HG03342 (cell line): Measurements from ENCODE around the gene AGPAT3.

Experiments used
- ATAC-seq: cut with Tn5 transposase; IDR thresholded peaks from one replicate; pipeline ENCODE4 v1.9.1; 2021; ENCODE audit warnings: mild to moderate bottlenecking, moderate library complexity; ENCODE audit not compliant: unreplicated experiment

The AGPAT3 gene

DNA sequence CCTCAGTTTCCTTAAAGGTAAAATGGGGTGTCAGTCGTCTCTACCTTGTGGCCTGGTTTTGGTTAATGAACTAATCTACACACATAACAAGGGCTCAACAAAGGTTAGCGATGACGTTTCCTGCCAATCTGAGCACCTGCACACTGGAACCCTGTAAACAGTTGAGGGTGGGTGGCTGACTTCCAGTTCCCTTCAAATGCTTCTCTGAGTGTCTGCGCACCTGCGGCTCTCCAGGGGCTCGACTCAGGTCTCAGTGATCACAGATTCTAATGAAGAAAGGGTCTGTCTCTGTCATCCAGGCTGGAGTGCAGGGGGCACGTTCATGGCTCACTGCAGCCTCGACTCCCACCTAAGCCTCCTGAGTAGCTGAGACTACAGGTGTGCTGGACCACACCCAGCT is 3.3 kb upstream of the AGPAT3 start:
- ATAC-seq: no peak

DNA sequence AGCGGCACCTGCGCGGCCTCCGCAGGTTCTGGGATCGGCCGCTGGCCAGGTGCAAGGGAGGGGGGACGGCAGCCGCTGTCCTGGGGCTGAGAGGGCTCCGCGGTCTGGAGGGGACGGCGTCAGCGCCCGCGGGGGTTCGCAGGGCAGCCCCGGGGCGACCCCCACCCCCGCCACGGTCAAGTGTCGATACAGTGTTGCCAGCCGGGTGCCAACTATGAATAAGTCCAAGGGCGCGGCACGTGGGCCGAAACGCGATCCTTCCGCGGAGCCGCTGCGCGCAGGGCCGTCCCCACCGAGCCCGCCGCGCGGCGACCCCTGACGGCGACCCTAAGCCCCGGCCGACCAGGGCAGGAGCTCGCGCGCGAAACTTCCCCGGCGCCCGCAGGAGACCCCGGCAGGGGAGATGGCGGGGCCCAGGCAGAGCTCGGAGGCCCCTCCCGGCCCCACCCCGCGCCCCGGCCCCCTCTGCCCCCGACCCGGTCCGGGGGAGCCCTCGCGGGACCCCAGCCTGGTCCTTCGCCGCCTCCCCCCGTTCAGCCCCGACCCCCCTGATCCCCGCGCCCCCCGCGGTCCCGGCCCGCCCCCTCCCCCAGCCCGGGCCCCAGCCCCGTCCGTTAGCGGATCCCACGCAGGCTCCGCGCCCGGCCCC is 586 bp upstream of the AGPAT3 start:
- ATAC-seq: no peak

DNA sequence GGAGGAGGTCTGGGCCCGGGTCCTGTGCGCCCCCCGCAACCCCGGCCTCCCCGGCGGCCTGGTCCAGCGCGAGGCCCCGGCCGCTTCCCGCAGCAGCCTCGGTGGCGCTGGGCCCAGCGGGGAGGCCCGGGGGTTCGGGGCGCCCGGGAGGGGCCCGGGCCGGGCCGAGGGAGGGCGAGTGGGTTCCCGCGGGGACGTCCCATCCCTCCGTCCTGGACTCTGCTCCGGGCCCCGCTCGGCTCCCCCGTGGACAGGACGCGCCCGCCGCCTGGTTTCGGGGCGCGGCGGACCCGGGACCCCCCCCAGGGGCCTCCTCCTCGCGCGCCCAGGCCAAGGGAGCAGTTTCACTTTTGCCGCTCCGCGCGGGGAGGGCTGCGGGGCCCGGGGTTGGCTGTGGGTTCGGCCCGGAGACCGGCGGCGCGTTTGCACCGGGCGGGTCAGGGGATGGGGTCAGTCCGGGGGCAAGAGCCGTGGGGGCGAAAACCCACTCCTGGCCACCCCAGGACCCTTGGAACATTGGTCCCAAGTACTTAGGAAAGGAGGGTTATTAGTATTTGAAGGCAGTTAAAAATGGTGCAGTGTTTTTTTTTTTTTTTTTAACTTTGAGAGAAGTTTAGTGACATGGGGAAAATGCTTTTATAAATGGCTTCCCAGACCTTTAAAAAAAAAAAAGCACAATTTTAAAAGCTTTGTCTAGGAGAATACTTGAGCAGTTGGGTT is 677 bp downstream of the AGPAT3 start:
- ATAC-seq: no peak

DNA sequence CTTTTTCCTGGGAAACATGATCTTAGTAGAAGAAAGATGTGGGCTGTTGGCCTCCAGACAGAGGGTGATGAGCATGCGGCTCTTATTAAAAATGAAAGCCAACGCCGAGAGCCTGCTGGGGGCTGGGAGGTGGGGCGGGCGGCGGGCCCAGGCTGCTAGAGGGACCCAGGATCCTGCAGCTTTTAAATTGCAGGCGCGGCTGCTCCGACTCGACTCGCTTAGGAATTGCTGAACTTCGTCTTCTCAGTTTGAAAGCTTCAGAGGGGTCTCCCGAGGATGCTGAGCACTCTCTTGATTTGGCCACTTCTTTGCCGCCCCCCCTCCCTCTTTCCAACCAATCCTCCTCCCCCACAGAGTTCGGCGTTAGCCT is 1.2 kb downstream of the AGPAT3 start:
- no peak for ATAC-seq

DNA sequence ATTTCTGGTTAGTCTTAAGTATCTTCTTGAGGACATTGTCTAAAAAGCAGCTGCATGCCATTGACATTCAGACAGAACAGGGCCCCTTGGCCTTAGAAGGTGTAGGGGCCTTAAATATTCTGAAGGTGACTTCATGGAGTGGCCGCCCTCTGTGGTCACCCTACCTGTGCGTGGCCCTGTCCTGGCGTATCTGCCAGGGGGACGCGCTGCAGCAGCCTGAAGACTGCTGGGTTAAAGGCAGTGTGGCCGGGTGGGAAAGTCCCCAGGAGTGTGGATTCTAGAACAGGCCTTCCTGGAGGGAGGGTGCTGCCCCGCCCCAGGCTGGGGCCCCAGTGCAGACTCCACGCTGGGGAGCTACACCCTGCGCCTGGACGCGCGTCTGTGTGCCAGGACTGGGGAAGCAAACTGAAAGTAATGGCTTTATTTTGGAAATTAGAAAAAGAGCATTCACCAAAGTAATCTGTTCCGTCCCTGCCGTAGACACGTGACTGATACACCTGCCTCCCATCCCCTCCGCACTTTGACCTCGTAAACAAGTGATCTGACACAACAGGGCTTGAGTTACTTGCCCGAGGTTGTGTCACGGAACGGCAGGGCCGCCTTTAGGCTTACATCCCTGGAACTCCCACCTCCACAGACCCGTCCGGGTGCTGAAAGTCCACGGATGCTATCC is 1.8 kb downstream of the AGPAT3 start:
- peak; percentile 49 for ATAC-seq

DNA sequence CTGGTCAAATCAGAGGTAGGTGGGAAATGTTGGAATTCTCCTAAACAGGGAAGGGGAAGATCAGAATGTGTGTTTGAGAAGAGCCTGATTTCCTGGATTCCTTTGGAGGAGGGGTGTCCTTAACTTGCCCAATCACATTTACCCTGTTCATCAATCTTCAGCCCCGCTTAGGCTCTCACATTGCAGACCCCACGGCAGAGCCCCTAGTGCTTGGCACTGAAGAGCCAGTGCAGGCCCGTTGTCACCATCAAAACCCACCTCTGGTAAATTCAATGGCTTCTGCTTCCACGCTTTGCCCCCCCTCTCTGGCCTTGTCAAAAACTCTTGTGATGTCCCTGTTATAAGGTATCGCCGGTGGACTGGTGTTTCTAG is 2.3 kb downstream of the AGPAT3 start:
- no peak for ATAC-seq

DNA sequence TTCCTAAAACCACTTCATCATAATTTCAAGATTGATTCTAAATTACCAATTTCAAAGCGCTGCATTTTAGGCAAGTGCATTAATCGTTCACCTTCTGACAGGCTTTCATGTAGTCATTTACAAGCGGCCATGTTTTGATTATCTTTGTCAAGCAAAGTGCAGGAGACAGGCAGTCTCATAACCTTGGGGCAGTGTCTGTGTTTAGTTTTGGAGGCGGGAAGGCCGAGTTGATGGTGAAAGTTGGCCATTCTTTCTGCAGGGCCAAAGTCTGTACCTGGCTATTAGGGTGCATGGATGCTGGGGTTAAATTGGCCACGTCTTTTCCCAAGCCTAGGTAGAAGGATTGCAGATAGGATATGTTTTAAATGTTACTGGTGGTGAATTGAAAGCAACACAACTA is 2.9 kb downstream of the AGPAT3 start:
- ATAC-seq: no peak

DNA sequence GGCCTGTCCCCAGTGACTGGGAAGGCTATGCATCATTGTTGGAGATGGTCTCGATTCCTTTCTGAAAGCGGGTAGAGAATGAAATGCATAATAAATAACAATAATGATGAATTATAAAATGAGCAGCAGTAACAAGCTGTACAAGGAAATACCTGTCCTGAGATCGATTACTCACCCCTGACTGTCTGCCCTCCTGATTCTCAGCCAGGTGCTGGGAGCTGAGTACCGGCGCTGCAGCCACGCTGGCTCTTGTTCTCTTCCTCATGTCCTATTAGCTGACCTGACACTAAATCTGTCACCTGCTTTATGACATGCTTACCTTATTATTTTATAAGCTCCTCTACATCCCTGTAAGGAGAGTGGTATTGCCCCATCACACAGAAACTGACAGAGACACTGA is 3.4 kb downstream of the AGPAT3 start:
- no peak for ATAC-seq

DNA sequence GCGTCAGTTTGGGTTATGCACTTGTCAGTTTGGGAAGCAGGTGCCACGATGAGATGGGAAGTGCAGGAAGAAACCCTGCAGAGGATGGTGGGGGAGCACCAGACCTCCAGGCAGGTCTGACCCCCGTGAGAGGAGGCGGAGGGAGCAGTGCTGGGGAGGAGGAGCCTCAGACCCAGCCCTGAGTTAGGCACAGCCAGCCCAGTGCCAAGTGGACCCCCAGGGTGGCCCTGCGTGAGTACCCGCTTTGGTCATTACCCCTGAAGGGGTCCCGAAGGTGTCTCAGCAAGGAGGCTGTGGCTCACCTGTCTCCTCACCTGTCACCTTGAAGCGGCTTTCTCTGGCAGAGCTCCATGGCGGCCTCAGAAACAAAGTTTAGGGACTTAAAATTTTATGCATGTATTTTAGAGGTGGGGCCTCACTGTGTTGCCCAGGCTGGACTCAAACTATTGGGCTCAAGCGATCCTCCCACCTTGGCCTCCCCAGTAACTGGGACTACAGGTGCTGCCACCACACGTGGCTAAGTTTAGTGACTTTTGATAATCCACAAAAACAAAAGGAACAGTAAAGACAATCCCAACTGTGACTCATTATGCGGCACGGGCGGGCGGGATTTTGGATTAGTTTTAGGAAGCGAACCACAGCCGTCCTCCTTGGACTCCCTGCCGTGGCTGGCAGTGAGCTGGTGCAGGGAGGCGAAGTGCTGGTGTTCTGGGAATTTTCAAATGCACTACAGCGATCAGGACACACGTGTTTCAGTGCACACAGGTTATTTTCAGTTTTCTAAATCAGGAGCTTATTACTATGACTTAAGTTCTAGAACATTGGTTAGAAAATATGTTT is 4.7 kb downstream of the AGPAT3 start:
- no peak for ATAC-seq

DNA sequence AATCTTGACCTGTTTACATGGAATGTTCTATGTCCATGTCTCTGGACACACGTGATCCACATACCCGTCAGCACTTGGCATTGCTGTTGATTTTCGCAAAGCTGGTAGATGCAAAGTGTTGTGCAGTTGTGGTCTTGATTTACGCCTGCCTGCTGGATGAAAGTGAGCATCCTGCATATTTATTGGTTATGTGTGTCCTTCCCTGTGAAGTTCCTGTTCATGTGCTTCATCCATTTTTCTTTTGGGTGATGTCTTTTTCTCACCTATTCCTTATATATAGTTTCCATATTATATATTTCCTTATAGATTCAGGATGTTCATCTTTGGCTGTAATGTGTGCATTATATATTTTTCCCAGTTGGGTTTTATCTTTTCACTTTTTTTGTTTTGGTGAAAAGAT is 6.5 kb downstream of the AGPAT3 start:
- no peak for ATAC-seq

DNA sequence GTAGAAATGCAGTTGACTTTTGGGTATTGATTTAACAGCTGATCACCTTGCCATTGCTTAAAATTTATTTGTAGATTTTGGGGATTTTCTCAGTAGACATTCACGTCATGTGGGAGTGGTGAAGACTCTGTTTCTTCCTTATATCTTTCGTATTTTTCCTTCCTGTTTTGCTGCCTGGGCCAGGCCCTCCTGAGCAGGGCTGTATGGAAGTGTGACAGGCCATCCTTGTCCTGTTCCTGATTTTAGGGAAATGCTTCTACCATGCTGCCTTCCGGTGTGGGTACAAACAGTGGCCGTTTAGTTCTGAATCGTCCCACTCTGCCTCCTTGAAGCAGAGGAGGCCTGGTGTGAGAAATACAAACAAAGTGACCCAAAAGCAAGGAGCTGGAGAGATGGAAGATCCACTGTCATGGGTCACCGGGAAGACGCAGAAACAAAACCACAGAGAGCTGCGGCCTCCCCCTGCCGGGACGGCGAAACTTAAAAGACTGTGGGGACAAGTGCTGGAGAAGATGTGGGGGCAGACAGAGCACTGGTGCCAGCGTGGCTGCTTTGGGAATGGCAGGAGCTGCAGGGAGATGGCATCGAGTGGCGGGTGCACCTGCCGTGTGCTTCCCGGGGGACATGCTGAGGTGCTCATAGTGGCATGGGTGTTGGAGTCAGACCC is 7.6 kb downstream of the AGPAT3 start:
- no peak for ATAC-seq

DNA sequence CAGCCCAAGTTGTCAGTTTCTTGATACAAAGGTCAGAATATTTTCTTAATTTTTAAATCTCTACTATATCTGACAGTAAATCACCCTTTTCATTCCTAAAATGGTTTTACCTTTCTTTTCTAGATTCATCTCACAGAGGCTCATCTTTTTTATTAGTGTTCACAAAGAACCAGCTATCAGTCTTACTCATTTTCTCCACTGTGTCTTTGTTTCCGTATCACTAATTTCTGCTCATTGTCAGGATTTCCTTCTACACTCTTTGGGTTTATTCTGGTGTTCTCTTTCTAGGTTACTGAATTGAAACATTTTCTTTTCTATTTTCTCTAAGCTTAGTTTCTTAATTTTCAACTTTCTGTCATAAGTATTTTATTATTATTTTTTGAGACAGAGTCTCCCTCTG is 8.7 kb downstream of the AGPAT3 start:
- no peak for ATAC-seq

DNA sequence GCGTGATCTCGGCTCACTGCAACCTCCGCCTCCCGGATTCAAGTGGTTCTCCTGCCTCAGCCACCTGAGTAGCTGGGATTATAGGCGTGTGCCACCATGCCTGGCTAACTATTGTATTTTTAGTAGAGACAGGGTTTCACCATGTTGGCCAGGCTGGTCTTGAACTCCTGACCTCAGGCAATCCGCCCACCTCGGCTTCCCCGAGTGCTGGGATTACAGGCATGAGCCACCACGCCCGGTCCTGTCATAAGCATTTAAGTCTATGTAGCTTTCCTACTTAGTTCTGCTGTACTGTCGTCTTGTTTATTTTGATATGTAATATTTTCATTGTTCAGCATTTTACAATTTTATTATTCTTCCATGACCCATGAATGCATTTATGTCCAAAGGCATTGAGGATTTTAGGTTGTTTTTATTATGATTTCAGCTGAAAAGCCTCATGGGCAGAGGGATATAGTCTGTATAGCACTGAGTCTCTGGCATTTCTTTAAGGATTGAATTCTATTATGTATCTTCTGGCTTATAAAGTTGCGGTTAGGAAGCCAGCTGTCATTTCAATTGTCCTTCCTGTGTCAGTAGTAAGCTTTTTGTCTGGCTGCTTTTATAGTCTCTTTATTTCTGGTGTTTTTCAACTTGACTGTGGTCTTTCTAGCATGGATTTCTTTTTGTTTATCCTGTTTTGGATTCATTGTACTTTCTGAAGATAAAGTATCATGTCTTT is 9.2 kb downstream of the AGPAT3 start:
- ATAC-seq: no peak

DNA sequence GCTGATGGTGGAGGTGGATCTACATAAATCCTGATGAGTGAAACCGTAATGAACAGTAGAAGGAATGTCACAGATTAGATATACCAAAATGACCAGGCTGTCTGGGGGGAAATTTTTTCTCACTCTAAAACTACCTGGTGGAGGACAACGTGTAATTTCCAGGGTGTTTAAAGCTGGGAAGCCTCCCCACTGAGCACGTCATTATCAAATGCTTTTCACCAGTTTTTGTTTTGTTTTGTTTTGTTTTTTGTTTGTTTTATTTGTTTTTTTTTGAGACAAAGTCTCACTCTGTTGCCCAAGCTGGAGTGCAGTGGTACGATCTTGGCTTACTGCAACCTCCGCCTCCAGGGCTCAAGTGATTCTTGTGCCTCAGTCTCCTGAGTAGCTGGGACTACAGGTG is 11.6 kb downstream of the AGPAT3 start:
- ATAC-seq: no peak

DNA sequence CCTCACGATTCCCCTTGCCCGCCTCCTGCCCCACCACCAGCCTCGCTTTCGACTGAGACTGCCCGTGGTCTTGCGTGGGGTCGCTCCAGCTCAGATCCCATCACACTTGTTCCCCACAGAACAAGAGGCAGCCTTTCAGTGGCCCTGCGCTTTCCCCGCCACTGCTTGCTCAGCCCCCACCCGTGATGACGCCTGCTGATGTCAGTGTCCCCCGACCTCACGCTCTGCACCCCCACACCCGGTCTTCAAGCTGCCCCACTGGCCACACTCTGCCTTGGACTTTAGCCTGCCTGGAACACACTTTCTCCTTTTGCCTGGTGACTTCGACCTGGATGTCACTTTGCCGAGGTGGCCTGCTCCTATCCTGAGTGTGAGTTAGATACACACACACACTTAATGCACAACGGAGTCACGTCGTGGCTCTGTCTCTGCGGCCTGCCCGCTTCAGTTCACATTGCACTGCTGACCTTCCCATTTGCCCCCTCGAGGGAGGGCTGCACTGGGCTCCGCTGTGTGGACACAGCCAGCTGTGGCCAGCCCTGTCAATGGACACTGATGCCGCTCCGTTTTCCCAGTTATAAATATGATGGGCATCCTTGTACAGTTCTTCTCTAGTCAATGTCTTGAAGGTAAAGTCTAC is 13.0 kb downstream of the AGPAT3 start:
- ATAC-seq: no peak

DNA sequence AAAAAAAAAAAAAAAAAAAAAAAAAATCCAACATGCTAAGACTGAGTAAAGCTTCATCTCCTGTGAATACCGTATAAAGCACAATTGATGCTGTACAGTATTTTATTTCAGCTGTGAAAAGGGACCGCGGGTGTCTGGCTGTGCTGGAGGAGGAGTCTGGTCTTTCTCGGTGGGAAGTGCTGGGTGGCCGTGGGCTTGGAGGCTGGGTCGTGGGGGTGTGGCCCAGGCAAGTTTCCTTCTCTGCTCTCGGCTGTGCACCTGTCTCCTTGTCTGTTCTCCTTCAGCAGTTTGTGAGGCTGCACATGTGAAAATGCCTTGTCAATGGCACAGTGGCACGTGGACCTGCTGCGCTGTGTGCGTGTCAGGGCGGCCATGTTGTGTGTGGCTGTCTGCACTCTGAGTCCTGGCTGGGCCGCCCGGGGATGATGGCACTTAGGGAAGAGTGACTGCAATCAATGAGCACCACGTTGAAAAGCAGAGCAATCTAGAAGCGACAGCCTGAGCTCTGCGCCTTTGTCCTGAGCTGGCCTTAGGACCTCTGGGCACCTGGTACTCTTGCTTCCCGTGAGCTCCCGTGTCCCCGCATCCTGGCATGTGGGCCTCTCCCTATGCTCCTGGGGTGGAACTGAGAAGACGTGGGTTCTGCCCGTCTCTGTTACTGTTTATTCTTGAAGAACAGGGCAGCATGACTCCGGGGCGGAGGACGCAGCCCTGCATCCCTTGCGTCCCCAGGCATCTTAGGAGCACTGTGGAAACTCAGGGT is 14.5 kb downstream of the AGPAT3 start:
- ATAC-seq: no peak

DNA sequence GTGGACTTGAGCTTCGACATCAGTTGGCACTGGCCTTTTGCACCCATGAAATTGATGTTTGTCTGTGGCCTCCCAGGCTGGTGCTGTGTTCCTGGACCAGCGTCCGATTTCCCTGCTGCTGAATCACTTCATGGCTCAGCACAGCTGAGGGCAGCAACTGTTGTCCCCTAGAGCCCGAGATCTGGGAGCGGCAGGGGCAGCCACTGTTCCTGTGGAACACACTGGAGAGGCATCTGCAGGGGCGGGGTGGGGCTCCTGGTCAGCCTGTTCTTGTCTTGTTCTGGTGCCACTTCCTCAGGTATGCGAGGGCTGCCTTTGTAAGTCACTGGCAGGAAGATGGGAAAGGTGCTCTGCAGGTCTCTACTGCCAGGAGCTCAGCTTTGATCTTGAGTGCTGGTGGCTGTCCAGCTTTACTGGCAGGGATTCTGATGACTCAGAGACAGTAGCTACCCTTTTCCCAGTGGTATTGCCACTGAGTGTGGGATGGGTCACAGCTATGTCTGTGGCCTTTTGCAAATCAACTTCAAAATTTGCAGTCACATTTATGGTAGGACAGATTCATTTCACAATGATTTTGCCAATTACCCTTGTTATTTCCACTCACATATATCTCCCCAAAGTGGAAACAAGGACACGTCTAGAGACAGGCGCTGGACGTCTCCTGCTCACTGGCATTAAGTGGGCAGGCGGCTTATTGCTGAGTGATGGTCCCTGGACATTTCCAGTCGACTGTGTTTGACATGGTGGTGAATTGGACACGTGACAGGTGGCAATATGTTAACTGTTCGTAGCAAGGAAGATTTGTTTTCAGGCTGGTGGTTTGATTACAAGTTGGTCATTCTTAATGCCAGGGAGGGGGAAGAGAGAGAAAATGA is 15.3 kb downstream of the AGPAT3 start:
- no peak for ATAC-seq

DNA sequence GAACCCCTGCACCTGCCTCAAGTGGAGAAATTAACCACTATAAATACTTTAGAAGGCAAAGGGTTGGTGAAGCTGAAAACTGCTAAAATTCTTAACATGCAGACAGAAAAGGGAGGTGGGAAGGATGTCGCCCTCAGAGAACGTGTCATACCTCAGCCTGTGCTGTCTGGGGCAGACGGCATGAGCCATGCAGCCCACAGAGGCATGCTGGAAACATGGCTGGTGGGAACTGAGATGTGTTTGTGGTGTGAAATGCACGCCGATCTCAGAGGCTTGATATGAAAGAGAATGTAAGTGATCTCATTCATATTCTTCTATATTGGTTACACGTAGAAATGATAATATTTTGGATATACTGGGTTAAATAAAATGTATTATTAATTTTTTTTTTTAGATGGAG is 16.3 kb downstream of the AGPAT3 start:
- ATAC-seq: no peak
